Measurements from ENCODE around the gene TMIE. TPM values are rescaled to one million over a fixed set of nuclear protein-coding genes. Genes with fewer than 3 reads are reported as not detected.

TMIE gene
- total RNA-seq, 1 experiment from 2014 or later: 1.1 TPM

DNA sequence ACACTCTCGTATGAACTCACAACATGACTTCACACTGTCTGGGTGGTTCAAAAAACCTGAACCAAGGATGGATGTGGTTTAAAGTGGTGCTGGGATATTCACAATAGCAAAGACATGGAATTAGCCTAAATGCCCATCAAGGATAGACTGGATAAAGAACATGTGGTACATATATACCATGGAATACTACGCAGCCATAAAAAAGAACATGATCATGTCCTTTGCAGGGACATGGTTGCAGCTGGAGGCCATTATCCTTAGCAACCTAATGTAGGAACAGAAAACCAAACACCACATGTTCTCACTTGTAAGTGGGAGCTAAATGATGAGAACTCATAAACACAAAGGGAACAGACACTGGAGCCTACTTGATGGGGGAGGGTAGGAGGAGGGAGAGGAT, 19.8 kb downstream of the TMIE start:
- in situ Hi-C loops (cut with HindIII; ENCODE audit: low pct_unique_long_range_greater_than_20kb, low sequenced_read_pairs): no loop called here
- POLR2A ChIA-PET: no interaction called here
- CTCF ChIA-PET: no interaction called here

DNA sequence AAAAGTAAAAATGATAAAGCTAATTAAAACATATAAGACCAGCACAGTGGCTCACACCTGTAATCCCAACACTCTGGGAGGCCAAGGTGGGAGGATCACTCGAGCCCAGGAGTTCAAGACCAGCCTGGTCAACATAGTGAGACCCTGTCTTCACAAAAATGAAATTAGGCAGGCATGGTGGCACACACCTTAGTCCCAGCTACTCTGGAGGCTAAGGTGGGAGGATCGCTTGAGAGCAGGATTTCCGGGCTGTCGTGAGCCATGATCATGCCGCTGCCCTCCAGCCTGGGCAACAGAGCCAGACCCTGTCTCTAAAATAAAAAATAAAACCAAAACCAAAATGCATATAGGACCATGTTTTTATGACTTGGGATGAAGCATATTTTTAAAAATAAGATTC, 21.3 kb downstream of the TMIE start:
- Histone ChIP-seq H3K27me3 (ENCODE audit: control insufficient read depth, insufficient read depth, low read length) (no peaks in the 10 kb centered on the region), H3K4me1 (ENCODE audit: control insufficient read depth, insufficient read depth, low read length) (no peaks in the 10 kb centered on the region), H3K27ac (ENCODE audit: low read length) (no peak overlapping the region), H3K9me3 (ENCODE audit: control insufficient read depth, insufficient read depth, low read depth, low read length) (no peaks in the 10 kb centered on the region), H3K4me3 (ENCODE audit: low read depth in 2 of 2, low read length in 2 of 2) (no peak overlapping the region), H3K36me3 (ENCODE audit: control insufficient read depth, insufficient read depth, low read length) (no peaks in the 10 kb centered on the region)
- DNase-seq (ENCODE audit: low read depth, low spot score) (no peak), ATAC-seq (no peak)
- ChIA-PET POLR2A (no interaction called here), CTCF (no interaction called here)
- intact Hi-C loops (cut with micrococcal nuclease; ENCODE audit: unreplicated experiment) (no loop called here), in situ Hi-C loops (cut with HindIII; ENCODE audit: low pct_unique_long_range_greater_than_20kb, low sequenced_read_pairs) (no loop called here)
- BruUV-seq (replicated peaks): no TSS peak
- TF ChIP-seq TCF7L2 (IDR thresholded peaks at IDR 0.05; ENCODE audit: low read depth, low read length) (no peak), POLR2AphosphoS5 (IDR thresholded peaks at IDR 0.05; ENCODE audit: low read depth, low read length) (no peak), SIN3A (IDR thresholded peaks at IDR 0.05; ENCODE audit: borderline replicate concordance, insufficient read depth, low read depth, low read length) (no peak)
- TF ChIP-seq, protein P1, sequence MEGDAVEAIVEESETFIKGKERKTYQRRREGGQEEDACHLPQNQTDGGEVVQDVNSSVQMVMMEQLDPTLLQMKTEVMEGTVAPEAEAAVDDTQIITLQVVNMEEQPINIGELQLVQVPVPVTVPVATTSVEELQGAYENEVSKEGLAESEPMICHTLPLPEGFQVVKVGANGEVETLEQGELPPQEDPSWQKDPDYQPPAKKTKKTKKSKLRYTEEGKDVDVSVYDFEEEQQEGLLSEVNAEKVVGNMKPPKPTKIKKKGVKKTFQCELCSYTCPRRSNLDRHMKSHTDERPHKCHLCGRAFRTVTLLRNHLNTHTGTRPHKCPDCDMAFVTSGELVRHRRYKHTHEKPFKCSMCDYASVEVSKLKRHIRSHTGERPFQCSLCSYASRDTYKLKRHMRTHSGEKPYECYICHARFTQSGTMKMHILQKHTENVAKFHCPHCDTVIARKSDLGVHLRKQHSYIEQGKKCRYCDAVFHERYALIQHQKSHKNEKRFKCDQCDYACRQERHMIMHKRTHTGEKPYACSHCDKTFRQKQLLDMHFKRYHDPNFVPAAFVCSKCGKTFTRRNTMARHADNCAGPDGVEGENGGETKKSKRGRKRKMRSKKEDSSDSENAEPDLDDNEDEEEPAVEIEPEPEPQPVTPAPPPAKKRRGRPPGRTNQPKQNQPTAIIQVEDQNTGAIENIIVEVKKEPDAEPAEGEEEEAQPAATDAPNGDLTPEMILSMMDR (IDR thresholded peaks at IDR 0.05): no peak
- TF ChIP-seq, protein P2, sequence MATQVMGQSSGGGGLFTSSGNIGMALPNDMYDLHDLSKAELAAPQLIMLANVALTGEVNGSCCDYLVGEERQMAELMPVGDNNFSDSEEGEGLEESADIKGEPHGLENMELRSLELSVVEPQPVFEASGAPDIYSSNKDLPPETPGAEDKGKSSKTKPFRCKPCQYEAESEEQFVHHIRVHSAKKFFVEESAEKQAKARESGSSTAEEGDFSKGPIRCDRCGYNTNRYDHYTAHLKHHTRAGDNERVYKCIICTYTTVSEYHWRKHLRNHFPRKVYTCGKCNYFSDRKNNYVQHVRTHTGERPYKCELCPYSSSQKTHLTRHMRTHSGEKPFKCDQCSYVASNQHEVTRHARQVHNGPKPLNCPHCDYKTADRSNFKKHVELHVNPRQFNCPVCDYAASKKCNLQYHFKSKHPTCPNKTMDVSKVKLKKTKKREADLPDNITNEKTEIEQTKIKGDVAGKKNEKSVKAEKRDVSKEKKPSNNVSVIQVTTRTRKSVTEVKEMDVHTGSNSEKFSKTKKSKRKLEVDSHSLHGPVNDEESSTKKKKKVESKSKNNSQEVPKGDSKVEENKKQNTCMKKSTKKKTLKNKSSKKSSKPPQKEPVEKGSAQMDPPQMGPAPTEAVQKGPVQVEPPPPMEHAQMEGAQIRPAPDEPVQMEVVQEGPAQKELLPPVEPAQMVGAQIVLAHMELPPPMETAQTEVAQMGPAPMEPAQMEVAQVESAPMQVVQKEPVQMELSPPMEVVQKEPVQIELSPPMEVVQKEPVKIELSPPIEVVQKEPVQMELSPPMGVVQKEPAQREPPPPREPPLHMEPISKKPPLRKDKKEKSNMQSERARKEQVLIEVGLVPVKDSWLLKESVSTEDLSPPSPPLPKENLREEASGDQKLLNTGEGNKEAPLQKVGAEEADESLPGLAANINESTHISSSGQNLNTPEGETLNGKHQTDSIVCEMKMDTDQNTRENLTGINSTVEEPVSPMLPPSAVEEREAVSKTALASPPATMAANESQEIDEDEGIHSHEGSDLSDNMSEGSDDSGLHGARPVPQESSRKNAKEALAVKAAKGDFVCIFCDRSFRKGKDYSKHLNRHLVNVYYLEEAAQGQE (IDR thresholded peaks at IDR 0.05; ENCODE audit: insufficient read depth in 1 of 2, low read depth in 2 of 2, low read length in 1 of 2): no peak

More for the DNA sequence above, 19.8 kb downstream of the TMIE start:
- H3K4me3 ChIP-seq (ENCODE audit: low read depth in 2 of 2, low read length in 2 of 2): no peak overlapping the region
- H3K27ac ChIP-seq (ENCODE audit: low read length): no peak overlapping the region
- intact Hi-C loops (cut with micrococcal nuclease; ENCODE audit: unreplicated experiment): no loop called here
- TF ChIP-seq SIN3A (IDR thresholded peaks at IDR 0.05; ENCODE audit: borderline replicate concordance, insufficient read depth, low read depth, low read length) (no peak), TCF7L2 (IDR thresholded peaks at IDR 0.05; ENCODE audit: low read depth, low read length) (no peak), POLR2AphosphoS5 (IDR thresholded peaks at IDR 0.05; ENCODE audit: low read depth, low read length) (no peak)
- TF ChIP-seq, protein P2 (IDR thresholded peaks at IDR 0.05; ENCODE audit: insufficient read depth in 1 of 2, low read depth in 2 of 2, low read length in 1 of 2): no peak
- TF ChIP-seq, protein P1 (IDR thresholded peaks at IDR 0.05): no peak
- no peaks in the 10 kb centered on the region for H3K9me3 ChIP-seq (ENCODE audit: control insufficient read depth, insufficient read depth, low read depth, low read length)
- ATAC-seq (no peak), DNase-seq (ENCODE audit: low read depth, low spot score) (no peak)
- H3K27me3 ChIP-seq (ENCODE audit: control insufficient read depth, insufficient read depth, low read length): no peaks in the 10 kb centered on the region
- no peaks in the 10 kb centered on the region for H3K36me3 ChIP-seq (ENCODE audit: control insufficient read depth, insufficient read depth, low read length)
- no peaks in the 10 kb centered on the region for H3K4me1 ChIP-seq (ENCODE audit: control insufficient read depth, insufficient read depth, low read length)
- BruUV-seq (replicated peaks): no TSS peak
